ENCODE results near the gene NRG3. TPM values are rescaled to one million over a fixed set of nuclear protein-coding genes. Genes with fewer than 3 reads are reported as not detected.

NRG3 gene
- total RNA-seq, 2 experiments from 2014 or later, result not detected

- ATAC-seq (no peak), DNase-seq (no peak)
- ChIA-PET CTCF (no interaction called here), POLR2A (no interaction called here)
- Mint-ChIP-seq H3K27ac (no peak overlapping the region), H3K27me3 (no peaks in the 10 kb centered on the region), H3K4me1 (no peaks in the 10 kb centered on the region), H3K36me3 (ENCODE audit: low read depth) (no peaks in the 10 kb centered on the region), H3K9me3 (ENCODE audit: low read depth) (peaks cover 20% of the 10 kb centered on the region), H3K4me3 (no peak overlapping the region)
- intact Hi-C loops (cut with DNase I, micrococcal nuclease), result no loop called here
These were observed 94.1 kb downstream of the NRG3 start for GRCh38 chr10:81969136-81969535.

- intact Hi-C loops (cut with DNase I, micrococcal nuclease), result no loop called here
- H3K9me3 Mint-ChIP-seq (ENCODE audit: low read depth), result peaks cover 4% of the 10 kb centered on the region
- CTCF ChIA-PET, result no interaction called here
- no peak for ATAC-seq
- H3K4me3 Mint-ChIP-seq, result no peak overlapping the region
- no peak for DNase-seq
- POLR2A ChIA-PET, result no interaction called here
- H3K4me1 Mint-ChIP-seq, result no peaks in the 10 kb centered on the region
- no peaks in the 10 kb centered on the region for H3K36me3 Mint-ChIP-seq (ENCODE audit: low read depth)
- no peak overlapping the region for H3K27ac Mint-ChIP-seq
- no peaks in the 10 kb centered on the region for H3K27me3 Mint-ChIP-seq
These were observed 103.2 kb downstream of the NRG3 start for GRCh38 chr10:81978238-81978637.

GRCh38 chr10:81981724-81982123, 106.7 kb downstream of the NRG3 start:
- Mint-ChIP-seq H3K4me1 (no peaks in the 10 kb centered on the region), H3K9me3 (ENCODE audit: low read depth) (peaks cover 4% of the 10 kb centered on the region), H3K27me3 (no peaks in the 10 kb centered on the region), H3K27ac (no peak overlapping the region), H3K4me3 (no peak overlapping the region), H3K36me3 (ENCODE audit: low read depth) (no peaks in the 10 kb centered on the region)
- ChIA-PET CTCF (no interaction called here), POLR2A (no interaction called here)
- no peak for ATAC-seq
- no peak for DNase-seq
- intact Hi-C loops (cut with DNase I, micrococcal nuclease), result no loop called here

GRCh38 chr10:81984428-81984827, 109.4 kb downstream of the NRG3 start:
- Mint-ChIP-seq H3K4me3 (no peak overlapping the region), H3K27me3 (no peaks in the 10 kb centered on the region), H3K36me3 (ENCODE audit: low read depth) (no peaks in the 10 kb centered on the region), H3K27ac (no peak overlapping the region), H3K4me1 (no peaks in the 10 kb centered on the region), H3K9me3 (ENCODE audit: low read depth) (peaks cover 8% of the 10 kb centered on the region)
- ChIA-PET POLR2A (no interaction called here), CTCF (no interaction called here)
- intact Hi-C loops (cut with DNase I, micrococcal nuclease), result no loop called here
- ATAC-seq, result no peak
- no peak for DNase-seq

GRCh38 chr10:81995254-81995653, 120.3 kb downstream of the NRG3 start:
- CTCF ChIA-PET, result no interaction called here
- Mint-ChIP-seq H3K27me3 (no peaks in the 10 kb centered on the region), H3K9me3 (ENCODE audit: low read depth) (peaks cover 3% of the 10 kb centered on the region)

GRCh38 chr10:81996927-81997326, 121.9 kb downstream of the NRG3 start:
- Mint-ChIP-seq H3K36me3 (ENCODE audit: low read depth) (no peaks in the 10 kb centered on the region), H3K4me3 (no peak overlapping the region), H3K4me1 (no peaks in the 10 kb centered on the region), H3K27me3 (no peaks in the 10 kb centered on the region), H3K9me3 (ENCODE audit: low read depth) (peaks cover 3% of the 10 kb centered on the region), H3K27ac (no peak overlapping the region)
- no peak for DNase-seq
- intact Hi-C loops (cut with DNase I, micrococcal nuclease), result no loop called here
- ATAC-seq, result no peak
- CTCF ChIA-PET, result no interaction called here
- POLR2A ChIA-PET, result no interaction called here

More at GRCh38 chr10:81995254-81995653, 120.3 kb downstream of the NRG3 start:
- H3K4me3 Mint-ChIP-seq, result no peak overlapping the region
- no peaks in the 10 kb centered on the region for H3K4me1 Mint-ChIP-seq
- POLR2A ChIA-PET, result no interaction called here
- ATAC-seq (no peak), DNase-seq (no peak)
- H3K36me3 Mint-ChIP-seq (ENCODE audit: low read depth), result no peaks in the 10 kb centered on the region
- no peak overlapping the region for H3K27ac Mint-ChIP-seq
- intact Hi-C loops (cut with DNase I, micrococcal nuclease), result no loop called here

- ChIA-PET CTCF (no interaction called here), POLR2A (no interaction called here)
- H3K27ac Mint-ChIP-seq, result no peak overlapping the region
- no peak for ATAC-seq
- no peaks in the 10 kb centered on the region for H3K36me3 Mint-ChIP-seq (ENCODE audit: low read depth)
- H3K9me3 Mint-ChIP-seq (ENCODE audit: low read depth), result peaks cover 11% of the 10 kb centered on the region
- intact Hi-C loops (cut with DNase I, micrococcal nuclease), result no loop called here
- no peaks in the 10 kb centered on the region for H3K27me3 Mint-ChIP-seq
- DNase-seq, result no peak
- no peaks in the 10 kb centered on the region for H3K4me1 Mint-ChIP-seq
- H3K4me3 Mint-ChIP-seq, result no peak overlapping the region
These were observed 146.0 kb downstream of the NRG3 start for GRCh38 chr10:82020999-82021398.

- intact Hi-C loops (cut with DNase I, micrococcal nuclease), result no loop called here
- Mint-ChIP-seq H3K4me3 (no peak overlapping the region), H3K9me3 (ENCODE audit: low read depth) (peaks cover 3% of the 10 kb centered on the region), H3K4me1 (no peaks in the 10 kb centered on the region), H3K27ac (no peak overlapping the region), H3K27me3 (no peaks in the 10 kb centered on the region), H3K36me3 (ENCODE audit: low read depth) (no peaks in the 10 kb centered on the region)
- ATAC-seq (no peak), DNase-seq (no peak)
- ChIA-PET POLR2A (no interaction called here), CTCF (no interaction called here)
These were observed 152.7 kb downstream of the NRG3 start for GRCh38 chr10:82027711-82028110.

GRCh38 chr10:82037076-82037475, 162.1 kb downstream of the NRG3 start:
- DNase-seq (no peak), ATAC-seq (no peak)
- Mint-ChIP-seq H3K4me1 (no peaks in the 10 kb centered on the region), H3K36me3 (ENCODE audit: low read depth) (no peaks in the 10 kb centered on the region), H3K9me3 (ENCODE audit: low read depth) (peaks cover 2% of the 10 kb centered on the region), H3K4me3 (no peak overlapping the region), H3K27me3 (no peaks in the 10 kb centered on the region), H3K27ac (no peak overlapping the region)
- CTCF ChIA-PET, result no interaction called here
- intact Hi-C loops (cut with DNase I, micrococcal nuclease), result no loop called here
- POLR2A ChIA-PET, result no interaction called here

GRCh38 chr10:82038587-82038986, 163.6 kb downstream of the NRG3 start:
- Mint-ChIP-seq H3K9me3 (ENCODE audit: low read depth) (no peaks in the 10 kb centered on the region), H3K4me3 (no peak overlapping the region), H3K27ac (no peak overlapping the region), H3K27me3 (no peaks in the 10 kb centered on the region), H3K4me1 (no peaks in the 10 kb centered on the region), H3K36me3 (ENCODE audit: low read depth) (no peaks in the 10 kb centered on the region)
- POLR2A ChIA-PET, result no interaction called here
- CTCF ChIA-PET, result no interaction called here
- ATAC-seq (no peak), DNase-seq (no peak)
- intact Hi-C loops (cut with DNase I, micrococcal nuclease), result no loop called here

- H3K4me3 Mint-ChIP-seq, result no peak overlapping the region
- no peaks in the 10 kb centered on the region for H3K27me3 Mint-ChIP-seq
- no peak overlapping the region for H3K27ac Mint-ChIP-seq
- ChIA-PET POLR2A (no interaction called here), CTCF (no interaction called here)
- no peak for ATAC-seq
- H3K4me1 Mint-ChIP-seq, result no peaks in the 10 kb centered on the region
- no peak for DNase-seq
- intact Hi-C loops (cut with DNase I, micrococcal nuclease), result no loop called here
- peaks cover 2% of the 10 kb centered on the region for H3K9me3 Mint-ChIP-seq (ENCODE audit: low read depth)
- H3K36me3 Mint-ChIP-seq (ENCODE audit: low read depth), result no peaks in the 10 kb centered on the region
These were observed 165.3 kb downstream of the NRG3 start for GRCh38 chr10:82040336-82040735.

- ChIA-PET CTCF (no interaction called here), POLR2A (no interaction called here)
- Mint-ChIP-seq H3K27ac (no peak overlapping the region), H3K36me3 (ENCODE audit: low read depth) (no peaks in the 10 kb centered on the region), H3K27me3 (no peaks in the 10 kb centered on the region), H3K9me3 (ENCODE audit: low read depth) (peaks cover 2% of the 10 kb centered on the region), H3K4me1 (no peaks in the 10 kb centered on the region), H3K4me3 (no peak overlapping the region)
- intact Hi-C loops (cut with DNase I, micrococcal nuclease), result no loop called here
- no peak for DNase-seq
- ATAC-seq, result no peak
These were observed 166.0 kb downstream of the NRG3 start for GRCh38 chr10:82041018-82041417.

GRCh38 chr10:82056391-82056790, 181.4 kb downstream of the NRG3 start:
- H3K27ac Mint-ChIP-seq, result no peak overlapping the region
- no peak for ATAC-seq
- DNase-seq, result no peak
- no peaks in the 10 kb centered on the region for H3K4me1 Mint-ChIP-seq
- ChIA-PET POLR2A (no interaction called here), CTCF (no interaction called here)
- H3K4me3 Mint-ChIP-seq, result no peak overlapping the region
- H3K36me3 Mint-ChIP-seq (ENCODE audit: low read depth), result no peaks in the 10 kb centered on the region
- intact Hi-C loops (cut with DNase I, micrococcal nuclease), result no loop called here
- peaks cover 10% of the 10 kb centered on the region for H3K9me3 Mint-ChIP-seq (ENCODE audit: low read depth)
- no peaks in the 10 kb centered on the region for H3K27me3 Mint-ChIP-seq

Measured in activated CD4-positive, alpha-beta T cell treated with anti-CD3 and anti-CD28 coated beads for 36 hours (primary cell).